Skin epidermis (tissue), 12 donors: ENCODE results near the gene TUSC2.

Experiments
- H3K27ac ChIP-seq, 21 experiments: fragments of 200-600 bp; sonication (generic) in 11 of 21; one replicate each; pipeline ENCODE4 v1.5.0; 2020; ENCODE audit warnings: mild to moderate bottlenecking in 3 of 21, inconsistent platforms in 2 of 21, moderate library complexity in 2 of 21
- H3K4me3 ChIP-seq, 7 experiments: fragments of 200-600 bp; sonication (generic) in 2 of 7; one replicate each; pipeline ENCODE4 v1.5.0; 2020; ENCODE audit warnings: inconsistent platforms in 2 of 7, mild to moderate bottlenecking in 2 of 7, moderate library complexity in 1 of 7

TUSC2 gene

GRCh38 chr3:50339485-50340146 is 11.6 kb upstream of the TUSC2 start:
- peak overlapping the region in 20 of 21 experiments; percentile 77 to 98 (median 97) for H3K27ac ChIP-seq
- peak overlapping the region; percentile 42 to 87 (median 61) for H3K4me3 ChIP-seq

GRCh38 chr3:50338965-50339364 is 10.9 kb upstream of the TUSC2 start:
- Histone ChIP-seq H3K4me3 (peak overlapping the region; percentile 42 to 90 (median 73)), H3K27ac (peak overlapping the region in 20 of 21 experiments; percentile 88 to 99 (median 97))

- peak overlapping the region; percentile 65 to 94 (median 86) for H3K4me3 ChIP-seq
- H3K27ac ChIP-seq, result peak overlapping the region; percentile 74 to 99 (median 97)
Measured at GRCh38 chr3:50337175-50337861, 9.3 kb upstream of the TUSC2 start.

DNA sequence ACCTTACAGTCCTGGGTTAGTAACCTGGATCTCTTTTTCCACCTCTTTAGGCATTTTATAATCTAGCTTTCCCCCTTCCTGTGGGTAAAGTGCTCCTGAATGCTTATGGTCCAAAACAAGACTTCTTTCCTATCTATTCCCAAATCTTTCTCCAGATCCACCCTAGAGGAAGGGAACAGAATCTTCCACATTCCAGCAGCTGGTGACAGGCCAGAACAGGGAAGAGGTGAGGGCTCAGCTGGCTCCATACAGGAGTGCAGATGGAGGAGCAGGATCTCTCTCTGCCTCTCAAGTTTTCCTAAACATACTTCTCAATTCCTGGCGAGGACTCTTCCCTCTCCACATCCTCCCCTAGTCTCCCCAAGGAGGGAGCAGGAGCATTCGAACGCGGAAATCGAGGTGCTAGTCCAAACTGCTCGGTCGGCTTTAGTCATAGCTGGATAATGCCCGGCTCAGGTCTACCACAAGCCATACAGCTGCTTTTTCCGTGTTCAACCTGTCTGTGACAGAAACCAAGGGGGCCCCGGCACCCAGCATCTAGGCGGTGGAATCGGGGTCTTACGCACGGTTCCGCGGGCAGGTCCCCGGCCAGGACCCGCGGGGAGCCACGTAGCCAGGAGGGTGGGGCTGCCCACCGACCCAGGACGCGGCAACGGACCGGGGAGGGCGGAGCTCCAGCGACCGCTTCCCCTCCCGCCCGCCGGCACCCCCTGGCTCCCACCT is 8.6 kb upstream of the TUSC2 start:
- peak overlapping the region; percentile 74 to 99 (median 97) for H3K27ac ChIP-seq
- H3K4me3 ChIP-seq, result peak overlapping the region; percentile 65 to 94 (median 86)

GRCh38 chr3:50334339-50335075 is 6.5 kb upstream of the TUSC2 start:
- Histone ChIP-seq H3K4me3 (peak overlapping the region in 1 of 7 experiments; percentile 4), H3K27ac (peak overlapping the region in 17 of 21 experiments; percentile 2 to 99 (median 73))

- Histone ChIP-seq H3K27ac (peak overlapping the region in 18 of 21 experiments; percentile 2 to 99 (median 72)), H3K4me3 (no peak overlapping the region)
Measured at GRCh38 chr3:50333744-50334328, 5.8 kb upstream of the TUSC2 start.

- Histone ChIP-seq H3K4me3 (no peak overlapping the region), H3K27ac (no peak overlapping the region)
Measured at GRCh38 chr3:50331364-50331907, 3.4 kb upstream of the TUSC2 start.

GRCh38 chr3:50330330-50330729 is 2.3 kb upstream of the TUSC2 start:
- Histone ChIP-seq H3K27ac (no peak overlapping the region), H3K4me3 (no peak overlapping the region)

DNA sequence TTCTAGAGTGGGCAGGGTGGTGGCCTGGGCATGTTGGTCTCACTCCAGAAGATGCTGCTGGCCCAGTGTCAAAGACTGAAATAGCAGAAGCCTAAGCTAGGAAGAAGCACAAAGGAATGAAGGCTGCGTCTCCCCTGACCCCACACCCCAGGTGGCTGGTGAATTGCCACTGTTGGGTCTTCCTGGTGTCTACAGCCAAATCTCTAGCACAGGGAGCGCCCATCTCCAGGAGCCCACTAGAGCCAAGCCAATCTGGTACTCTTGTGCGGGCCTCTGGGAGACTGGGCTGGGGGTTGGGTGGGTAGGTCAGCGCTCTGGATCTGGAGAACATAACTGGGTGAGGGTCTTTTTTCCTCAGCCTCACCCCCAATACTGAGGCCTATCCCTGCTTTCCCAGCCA is 894 bp downstream of the TUSC2 start:
- Histone ChIP-seq H3K4me3 (peak overlapping the region; percentile 66 to 95 (median 90)), H3K27ac (peak overlapping the region in 16 of 21 experiments; percentile 70 to 94 (median 88))

DNA sequence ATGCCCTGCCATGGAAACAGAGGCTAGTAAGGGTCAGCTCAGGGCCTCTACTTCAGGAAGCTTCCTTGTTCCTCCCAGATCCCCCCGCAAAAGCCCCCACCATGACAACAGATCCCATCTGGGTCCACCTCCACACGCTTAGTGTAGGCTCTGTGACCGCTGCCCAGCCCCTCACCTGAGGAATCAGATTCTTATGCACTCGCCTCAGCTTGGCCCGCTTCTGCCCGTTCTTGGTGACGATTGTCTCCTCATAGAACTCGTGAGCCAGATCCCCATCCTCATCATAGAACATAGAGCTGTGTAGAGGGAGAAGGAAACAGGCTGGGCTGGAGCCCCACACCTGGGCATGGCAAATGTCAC is 1.9 kb downstream of the TUSC2 start:
- Histone ChIP-seq H3K4me3 (no peak overlapping the region), H3K27ac (peak overlapping the region in 1 of 21 experiments; percentile 32)

DNA sequence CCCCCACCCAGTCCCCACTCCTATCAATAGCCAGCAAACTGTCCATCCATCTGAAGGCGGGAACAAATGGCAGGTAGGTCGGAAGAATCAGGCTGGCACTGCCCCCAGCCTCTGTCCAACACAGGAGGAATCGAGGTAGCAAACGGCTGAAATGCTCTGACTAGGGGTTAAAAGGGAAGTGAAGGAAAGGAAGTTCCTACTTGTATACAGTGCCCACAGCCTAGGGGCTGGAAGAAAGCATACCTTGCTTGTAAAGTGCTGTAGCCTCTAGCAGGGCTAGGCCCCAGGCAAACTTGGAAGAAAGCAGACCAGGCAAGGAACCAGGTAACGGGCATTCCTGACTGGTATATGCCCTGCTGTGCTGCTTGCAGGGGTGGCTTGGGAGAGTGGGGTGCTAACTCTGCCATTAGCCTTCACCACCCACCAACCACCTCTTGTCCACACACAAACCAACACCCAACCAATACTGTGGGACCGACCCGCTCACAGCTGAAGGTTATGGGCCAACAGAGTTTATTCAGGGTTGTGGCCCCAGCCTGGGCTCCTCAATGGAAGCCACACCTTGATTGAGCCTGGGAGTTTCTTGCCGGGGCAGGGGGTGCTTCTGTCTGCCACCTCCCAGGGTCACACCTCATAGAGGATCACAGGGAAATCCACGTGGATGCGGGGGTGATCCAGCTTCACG is 2.4 kb downstream of the TUSC2 start:
- Histone ChIP-seq H3K4me3 (no peak overlapping the region), H3K27ac (peak overlapping the region in 5 of 21 experiments; percentile 32 to 98 (median 44))

GRCh38 chr3:50325113-50325480 is 2.9 kb downstream of the TUSC2 start:
- H3K4me3 ChIP-seq, result no peak overlapping the region
- H3K27ac ChIP-seq, result peak overlapping the region in 9 of 21 experiments; percentile 5 to 98 (median 44)

GRCh38 chr3:50324351-50325112 is 3.5 kb downstream of the TUSC2 start:
- no peak overlapping the region for H3K4me3 ChIP-seq

GRCh38 chr3:50323614-50324199 is 4.3 kb downstream of the TUSC2 start:
- no peak overlapping the region for H3K4me3 ChIP-seq

More at GRCh38 chr3:50324351-50325112, 3.5 kb downstream of the TUSC2 start:
- H3K27ac ChIP-seq, result peak overlapping the region in 18 of 21 experiments; percentile 36 to 99 (median 98)

GRCh38 chr3:50323092-50323600 is 4.9 kb downstream of the TUSC2 start:
- peak overlapping the region in 1 of 7 experiments; percentile 71 for H3K4me3 ChIP-seq
- peak overlapping the region in 20 of 21 experiments; percentile 21 to 99 (median 97) for H3K27ac ChIP-seq

More at GRCh38 chr3:50323614-50324199, 4.3 kb downstream of the TUSC2 start:
- peak overlapping the region in 20 of 21 experiments; percentile 36 to 99 (median 97) for H3K27ac ChIP-seq

- Histone ChIP-seq H3K4me3 (peak within 1 kb of the TSS; percentile 57 to 92 (median 63)), H3K27ac (peak within 1 kb of the TSS; percentile 86 to 99 (median 97))
Measured at GRCh38 chr3:50322386-50323091, 5.5 kb downstream of the TUSC2 start, which contains the start of gene HYAL2. Gene HYAL2, minus strand, starts transcription at chr3:50322745. Its CDS starts 2,256 bp downstream, at chr3:50320489.
